Suprapubic skin (tissue), 4 donors: ENCODE measurements around the gene PDE2A. TPM values are rescaled to one million over a fixed set of nuclear protein-coding genes. Genes with fewer than 3 reads are reported as not detected.

ENCODE experiments used
- DNase-seq, 2 donors: peaks; one replicate each; pipeline ENCODE4 v3.0.0-alpha.2; 2019; ENCODE audit warnings: low spot score in 2 of 2
- H3K27ac ChIP-seq: fragments of 200-600 bp; sonication (generic); one replicate; pipeline ENCODE4 v1.5.1; 2019
- H3K27me3 ChIP-seq: fragments of 200-600 bp; sonication (generic); one replicate; pipeline ENCODE4 v1.5.1; 2019
- H3K36me3 ChIP-seq: fragments of 200-600 bp; sonication (generic); one replicate; pipeline ENCODE4 v1.5.1; 2019
- H3K4me1 ChIP-seq: fragments of 200-600 bp; sonication (generic); one replicate; pipeline ENCODE4 v1.5.1; 2019
- H3K4me3 ChIP-seq: fragments of 200-600 bp; sonication (generic); one replicate; pipeline ENCODE4 v1.5.1; 2019; ENCODE audit warnings: mild to moderate bottlenecking
- H3K9me3 ChIP-seq: fragments of 200-600 bp; sonication (generic); one replicate; pipeline ENCODE4 v1.5.1; 2019
- CTCF ChIP-seq, 2 donors: fragments of 200-600 bp in 1 of 2; fragments of 450-650 bp in 1 of 2; sonication (generic) in 1 of 2; IDR thresholded peaks; one replicate each; pipeline ENCODE4 v1.5.1; 2016 to 2019; ENCODE audit warnings: antibody characterized with exemption in 2 of 2, mild to moderate bottlenecking in 1 of 2, moderate library complexity in 1 of 2
- EP300 ChIP-seq: sonication (generic); formaldehyde crosslinking; IDR thresholded peaks from one replicate; pipeline ENCODE4 v1.6.1; 2017; ENCODE audit warnings: antibody characterized with exemption
- POLR2A ChIP-seq, 2 donors: fragments of 450-650 bp; IDR thresholded peaks; one replicate each; pipeline ENCODE4 v1.6.1; 2017; ENCODE audit warnings: antibody characterized with exemption in 2 of 2, mild to moderate bottlenecking in 2 of 2, moderate library complexity in 2 of 2
- POLR2AphosphoS5 ChIP-seq, 3 donors: sonication (generic); formaldehyde crosslinking; IDR thresholded peaks; one replicate each; pipeline ENCODE4 v1.6.1; 2017; ENCODE audit warnings: antibody characterized with exemption in 3 of 3
- WGBS: methylation state at CpG from one replicate; pipeline ENCODE4 v1.1.5; 2018; 5-methylcytosine and 5-hydroxymethylcytosine counted together
- total RNA-seq, 4 donors: library from RNA; depleted of rRNA; stranded (reverse); fragments of >200 nt; gene quantifications; one replicate each; pipeline ENCODE4 v1.1.0, GENCODE V29; 2016

PDE2A gene
- total RNA-seq, 4 donors from 2014 or later, result 5.4 to 49.9 (median 31.2) TPM

GRCh38 chr11:72616655-72617054, 57.6 kb downstream of the PDE2A start:
- H3K4me1 ChIP-seq, result peaks cover 28% of the 10 kb centered on the region
- TF ChIP-seq POLR2A (IDR thresholded peaks at IDR 0.05), result no peak
- no peak for TF ChIP-seq EP300
- TF ChIP-seq CTCF (IDR thresholded peaks at IDR 0.05), result no peak
- H3K4me3 ChIP-seq, result no peak overlapping the region
- H3K27ac ChIP-seq, result no peak overlapping the region
- H3K36me3 ChIP-seq, result no peaks in the 10 kb centered on the region
- peaks cover 33% of the 10 kb centered on the region for H3K27me3 ChIP-seq
- no peaks in the 10 kb centered on the region for H3K9me3 ChIP-seq
- no peak for DNase-seq
- no CpG with 5 or more reads among the region's 4 CpGs for WGBS

DNA sequence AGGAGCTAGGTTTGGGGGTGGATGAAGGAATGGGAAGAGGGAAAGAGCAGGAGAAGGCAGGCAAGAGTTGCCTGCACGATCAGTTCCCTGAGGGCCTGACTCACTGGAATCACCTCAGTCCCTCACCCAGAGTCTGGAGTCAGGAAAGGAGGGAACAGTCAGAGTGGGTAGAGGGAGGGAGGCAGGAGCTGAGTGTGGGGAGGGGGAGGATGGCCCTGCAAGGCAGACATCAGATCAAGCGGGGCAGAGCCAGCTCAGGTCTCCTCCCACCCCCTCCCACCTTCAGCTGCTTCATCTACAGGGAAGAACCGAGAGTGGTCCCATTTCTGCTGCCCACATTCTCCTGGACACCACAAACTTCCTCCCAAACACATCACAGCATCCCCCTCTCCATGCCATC, 58.9 kb downstream of the PDE2A start:
- TF ChIP-seq POLR2AphosphoS5 (IDR thresholded peaks at IDR 0.05) (no peak), CTCF (IDR thresholded peaks at IDR 0.05) (no peak), POLR2A (IDR thresholded peaks at IDR 0.05) (no peak), EP300 (no peak)
- H3K27ac ChIP-seq, result no peak overlapping the region
- H3K36me3 ChIP-seq, result no peaks in the 10 kb centered on the region
- whole genome bisulfite sequencing, result 67% methylated on average over 3 of the region's 3 CpGs
- peaks cover 28% of the 10 kb centered on the region for H3K4me1 ChIP-seq
- peaks cover 33% of the 10 kb centered on the region for H3K27me3 ChIP-seq
- H3K4me3 ChIP-seq, result no peak overlapping the region
- H3K9me3 ChIP-seq, result no peaks in the 10 kb centered on the region
- DNase-seq, result no peak

DNA sequence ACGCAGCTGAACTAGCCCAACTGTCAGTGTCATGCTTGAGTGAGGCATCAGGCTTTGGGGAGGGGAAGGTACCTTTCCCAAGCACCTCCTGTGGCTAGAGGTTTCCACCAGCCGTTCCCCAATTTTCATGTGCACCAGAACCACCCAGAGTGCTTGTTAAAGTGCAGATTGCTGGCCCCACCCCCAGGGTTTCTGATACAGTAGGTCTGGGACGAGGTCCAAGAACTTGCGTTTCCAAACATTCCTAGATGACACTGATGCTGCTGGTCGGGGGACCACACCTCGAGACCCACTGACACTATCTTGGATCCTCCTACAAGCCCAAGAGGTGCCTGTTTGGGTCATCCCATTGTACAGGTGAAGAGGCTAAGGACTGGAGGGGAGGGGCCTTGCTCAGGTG, 59.8 kb downstream of the PDE2A start:
- Histone ChIP-seq H3K27me3 (peaks cover 33% of the 10 kb centered on the region), H3K36me3 (no peaks in the 10 kb centered on the region), H3K4me1 (peaks cover 28% of the 10 kb centered on the region), H3K9me3 (no peaks in the 10 kb centered on the region), H3K4me3 (no peak overlapping the region), H3K27ac (no peak overlapping the region)
- DNase-seq, result no peak
- WGBS, result 17% methylated on average over 3 of the region's 6 CpGs
- no peak for TF ChIP-seq POLR2AphosphoS5 (IDR thresholded peaks at IDR 0.05)
- no peak for TF ChIP-seq CTCF (IDR thresholded peaks at IDR 0.05)
- no peak for TF ChIP-seq POLR2A (IDR thresholded peaks at IDR 0.05)
- TF ChIP-seq EP300, result no peak

GRCh38 chr11:72613977-72614376, 60.2 kb downstream of the PDE2A start:
- WGBS, result 58% methylated on average over 2 of the region's 7 CpGs
- TF ChIP-seq EP300, result no peak
- no peak for TF ChIP-seq POLR2A (IDR thresholded peaks at IDR 0.05)
- no peak for TF ChIP-seq CTCF (IDR thresholded peaks at IDR 0.05)
- no peak for TF ChIP-seq POLR2AphosphoS5 (IDR thresholded peaks at IDR 0.05)
- Histone ChIP-seq H3K9me3 (no peaks in the 10 kb centered on the region), H3K4me1 (peaks cover 28% of the 10 kb centered on the region), H3K27me3 (peaks cover 33% of the 10 kb centered on the region), H3K36me3 (no peaks in the 10 kb centered on the region), H3K4me3 (no peak overlapping the region), H3K27ac (no peak overlapping the region)
- no peak for DNase-seq

- TF ChIP-seq POLR2AphosphoS5 (IDR thresholded peaks at IDR 0.05) (no peak), POLR2A (IDR thresholded peaks at IDR 0.05) (no peak), CTCF (IDR thresholded peaks at IDR 0.05) (no peak), EP300 (no peak)
- Histone ChIP-seq H3K27me3 (peaks cover 33% of the 10 kb centered on the region), H3K4me1 (peaks cover 29% of the 10 kb centered on the region), H3K4me3 (no peak overlapping the region), H3K36me3 (no peaks in the 10 kb centered on the region), H3K9me3 (no peaks in the 10 kb centered on the region), H3K27ac (no peak overlapping the region)
- WGBS, result 81% methylated on average over 10 of the region's 10 CpGs
- DNase-seq, result no peak
Observed at GRCh38 chr11:72613450-72613849, 60.8 kb downstream of the PDE2A start.
